IMR-90 (cell line): ENCODE data around the gene DIP2A. TPM values are rescaled to one million over a fixed set of nuclear protein-coding genes. Genes with fewer than 3 reads are reported as not detected.

Experiments
- ATAC-seq: fragments of 200-7000 bp; cut with Tn5 transposase; 2 replicates; pipeline ENCODE4 v1.9.1; 2020; ENCODE audit warnings: low read depth, mild to moderate bottlenecking, moderate library complexity
- BruUV-seq: library from RNA; stranded (reverse); fragments of 400-500 nt; replicated peaks from 2 replicates; lab custom pipeline; 2021; lab: Mats Ljungman, UMichigan
- CTCF ChIA-PET: fragments of 300-600 bp; formaldehyde crosslinking; extraction: SDS; loops from one replicate; lab custom pipeline; 2021; ENCODE audit warnings: antibody characterized with exemption; lab: Yijun Ruan, JAX
- POLR2A ChIA-PET: fragments of 300-600 bp; sonication (Branson Sonifier 250); formaldehyde crosslinking; loops from one replicate; lab custom pipeline; 2022; ENCODE audit warnings: antibody characterized with exemption; ENCODE audit not compliant: unreplicated experiment; lab: Charles Lee
- DNase-seq: peaks from one replicate; pipeline ENCODE4 v3.0.0; 2013
- H2AFZ ChIP-seq: replicated peaks from 2 replicates; pipeline ENCODE3; 2013; ENCODE audit warnings: low read length, mild to moderate bottlenecking; ENCODE audit not compliant: poor library complexity
- H2AK5ac ChIP-seq: 2 replicates; pipeline ENCODE4 v1.6.1; 2013; ENCODE audit warnings: low read depth, low read length, inconsistent platforms
- H2AK9ac ChIP-seq: replicated peaks from 2 replicates; pipeline ENCODE3; 2013; ENCODE audit warnings: mild to moderate bottlenecking, low read depth, low read length, moderate library complexity; ENCODE audit not compliant: poor library complexity
- H2BK120ac ChIP-seq: 2 replicates; pipeline ENCODE4 v1.6.1; 2013; ENCODE audit warnings: low read depth, low read length, inconsistent platforms
- H2BK15ac ChIP-seq: 3 replicates; pipeline ENCODE4 v1.6.1; 2013; ENCODE audit warnings: low read depth, low read length, inconsistent platforms
- H2BK20ac ChIP-seq: 2 replicates; pipeline ENCODE4 v1.6.1; 2013; ENCODE audit warnings: low read depth, mild to moderate bottlenecking, inconsistent platforms, low read length, moderate library complexity
- H2BK5ac ChIP-seq: 2 replicates; pipeline ENCODE4 v1.6.1; 2013; ENCODE audit warnings: mild to moderate bottlenecking, low read depth, low read length, inconsistent platforms; ENCODE audit not compliant: poor library complexity, severe bottlenecking
- H3K14ac ChIP-seq: replicated peaks from 2 replicates; pipeline ENCODE4 v1.6.1; 2013; ENCODE audit warnings: low read depth, low read length, inconsistent platforms
- H3K18ac ChIP-seq: 2 replicates; pipeline ENCODE4 v1.6.1; 2013; ENCODE audit warnings: low read depth, low read length, control low read depth
- H3K23ac ChIP-seq: 2 replicates; pipeline ENCODE4 v1.6.1; 2013; ENCODE audit warnings: low read depth, low read length, inconsistent platforms
- H3K27ac ChIP-seq: 2 replicates; pipeline ENCODE4 v1.5.1; 2013; ENCODE audit warnings: mild to moderate bottlenecking, control low read depth, low read length; ENCODE audit not compliant: insufficient read depth
- H3K27me3 ChIP-seq: 2 replicates; pipeline ENCODE4 v1.6.1; 2013; ENCODE audit warnings: low read length; ENCODE audit not compliant: control insufficient read depth, insufficient read depth
- H3K36me3 ChIP-seq: 2 replicates; pipeline ENCODE4 v1.6.1; 2013; ENCODE audit warnings: low read length, mixed read lengths; ENCODE audit not compliant: control insufficient read depth, insufficient read depth
- H3K4ac ChIP-seq: 2 replicates; pipeline ENCODE4 v1.6.1; 2013; ENCODE audit warnings: low read depth, low read length, inconsistent platforms
- H3K4me1 ChIP-seq: 2 replicates; pipeline ENCODE4 v1.6.1; 2013; ENCODE audit warnings: low read length, mixed read lengths; ENCODE audit not compliant: control insufficient read depth, insufficient read depth
- H3K4me2 ChIP-seq: 2 replicates; pipeline ENCODE4 v1.6.1; 2013; ENCODE audit warnings: low read depth, mild to moderate bottlenecking, control low read depth, low read length, moderate library complexity
- H3K4me3 ChIP-seq: 2 replicates; pipeline ENCODE4 v1.5.1; 2013; ENCODE audit warnings: low read depth, mild to moderate bottlenecking, control low read depth, low read length, moderate library complexity; ENCODE audit not compliant: insufficient read depth
- H3K56ac ChIP-seq: 2 replicates; pipeline ENCODE4 v1.6.1; 2013; ENCODE audit warnings: low read length, inconsistent platforms; ENCODE audit not compliant: insufficient read depth; ENCODE audit errors: extremely low read depth
- H3K79me1 ChIP-seq, 2 experiments: 2 replicates each; pipeline ENCODE4 v1.6.1; 2013; ENCODE audit warnings: low read length in 2 of 2, inconsistent platforms in 1 of 2, low read depth in 1 of 2
- H3K9ac ChIP-seq: 2 replicates; pipeline ENCODE4 v1.6.1; 2013; ENCODE audit warnings: low read depth, low read length, control low read depth
- H3K9me1 ChIP-seq: 2 replicates; pipeline ENCODE4 v1.6.1; 2013; ENCODE audit warnings: low read length, inconsistent platforms; ENCODE audit not compliant: insufficient read depth
- H3K9me3 ChIP-seq: 2 replicates; pipeline ENCODE4 v1.6.1; 2013; ENCODE audit warnings: low read length; ENCODE audit not compliant: control insufficient read depth, insufficient read depth
- H4K20me1 ChIP-seq: 2 replicates; pipeline ENCODE4 v1.6.1; 2013; ENCODE audit warnings: low read length, inconsistent platforms; ENCODE audit not compliant: insufficient read depth
- H4K5ac ChIP-seq: 2 replicates; pipeline ENCODE4 v1.6.1; 2013; ENCODE audit warnings: mild to moderate bottlenecking, low read depth, low read length, control low read depth
- H4K8ac ChIP-seq, 2 experiments: 2 replicates each; pipeline ENCODE4 v1.6.1; 2013; ENCODE audit warnings: low read depth in 2 of 2, low read length in 2 of 2, control low read depth in 1 of 2, inconsistent platforms in 1 of 2
- H4K91ac ChIP-seq: 2 replicates; pipeline ENCODE4 v1.6.1; 2013; ENCODE audit warnings: low read depth, low read length, inconsistent platforms; ENCODE audit not compliant: insufficient read depth
- BHLHE40 ChIP-seq: fragments of 150-350 bp; IDR thresholded peaks from 2 replicates; pipeline ENCODE4 v1.6.1; 2016; ENCODE audit warnings: mild to moderate bottlenecking, low read depth, low read length
- CEBPB ChIP-seq: IDR thresholded peaks from 2 replicates; pipeline ENCODE4 v1.6.1; 2012; ENCODE audit warnings: low read depth, low read length, improper control_type of control experiment
- CHD1 ChIP-seq: IDR thresholded peaks from 2 replicates; pipeline ENCODE4 v1.6.1; 2012; ENCODE audit warnings: low read depth, low read length, improper control_type of control experiment
- CTCF ChIP-seq: conservative IDR thresholded peaks from 2 replicates; pipeline ENCODE4 v1.5.1; 2012; ENCODE audit warnings: mild to moderate bottlenecking, low read depth, low read length, improper control_type of control experiment
- MAFK ChIP-seq: IDR thresholded peaks from 2 replicates; pipeline ENCODE4 v1.6.1; 2012; ENCODE audit warnings: low read depth, low read length, improper control_type of control experiment
- MAZ ChIP-seq: IDR thresholded peaks from 2 replicates; pipeline ENCODE4 v1.6.1; 2012; ENCODE audit warnings: low read depth, mild to moderate bottlenecking, low read length, improper control_type of control experiment, moderate library complexity, borderline replicate concordance
- MXI1 ChIP-seq: IDR thresholded peaks from 2 replicates; pipeline ENCODE4 v1.6.1; 2012; ENCODE audit warnings: low read depth, mild to moderate bottlenecking, low read length, moderate library complexity, borderline replicate concordance
- NFE2L2 ChIP-seq: fragments of 150-350 bp; IDR thresholded peaks from 2 replicates; pipeline ENCODE4 v1.6.1; 2016; ENCODE audit warnings: low read depth, mild to moderate bottlenecking, low read length
- POLR2A ChIP-seq: IDR thresholded peaks from 2 replicates; pipeline ENCODE4 v1.6.1; 2012; ENCODE audit warnings: mild to moderate bottlenecking, low read depth, low read length
- RAD21 ChIP-seq: IDR thresholded peaks from 2 replicates; pipeline ENCODE4 v1.6.1; 2012; ENCODE audit warnings: low read length, improper control_type of control experiment
- RCOR1 ChIP-seq: IDR thresholded peaks from 2 replicates; pipeline ENCODE4 v1.6.1; 2012; ENCODE audit warnings: mild to moderate bottlenecking, low read length, improper control_type of control experiment; ENCODE audit not compliant: insufficient replicate concordance
- RFX5 ChIP-seq: IDR thresholded peaks from 2 replicates; pipeline ENCODE4 v1.8.0; 2012; ENCODE audit warnings: low read depth, mild to moderate bottlenecking, low read length, moderate library complexity
- SMC3 ChIP-seq: fragments of 150-350 bp; IDR thresholded peaks from 2 replicates; pipeline ENCODE4 v1.6.1; 2016; ENCODE audit warnings: low read depth, mild to moderate bottlenecking, antibody characterized with exemption, low read length, moderate library complexity
- WGBS, 2 experiments: methylation state at CpG; one replicate each; pipeline versions ENCODE4 v1.1.5 to v1.1.7; 2013; ENCODE audit warnings: missing lambda C conversion rate in 2 of 2; ENCODE audit not compliant: insufficient read length in 1 of 2; ENCODE audit errors: extremely low coverage in 2 of 2; 5-methylcytosine and 5-hydroxymethylcytosine counted together
- dilution Hi-C: fragments of 300-500 bp; cut with HindIII; formaldehyde crosslinking; loops from one replicate; pipeline ENCODE4 v1.14.3; 2018; ENCODE audit warnings: low sequenced_read_pairs; ENCODE audit not compliant: unreplicated experiment
- in situ Hi-C: fragments of 300-500 bp; cut with MboI; formaldehyde crosslinking; loops from 3 replicates; pipeline ENCODE4 v1.14.3; 2019; ENCODE audit warnings: low sequenced_read_pairs, inconsistent platforms, mixed read lengths
- intact Hi-C: fragments of 100-400 bp; cut with micrococcal nuclease; formaldehyde crosslinking; loops from 2 replicates; pipeline ENCODE4 v1.10.0; 2022
- polyA plus RNA-seq, 3 experiments: library from polyadenylated mRNA; depleted of rRNA; stranded (reverse); fragments of >200 nt; gene quantifications; 2 replicates each; pipeline ENCODE4 v1.2.3, GENCODE V29; 2012; ENCODE audit warnings: low replicate concordance in 1 of 3
- total RNA-seq: library from RNA; depleted of rRNA; stranded (reverse); fragments of >200 nt; gene quantifications from 2 replicates; pipeline ENCODE4 v1.2.3, GENCODE V29; 2012
- TF ChIP-seq, protein P1 (sequence below): fragments of 150-350 bp; IDR thresholded peaks from 2 replicates; pipeline ENCODE4 v1.6.1; 2017; ENCODE audit warnings: mild to moderate bottlenecking, antibody characterized with exemption, low read length, low read depth
- TF ChIP-seq, protein P2 (sequence below): fragments of 150-350 bp; IDR thresholded peaks from 2 replicates; pipeline ENCODE4 v1.6.1; 2016; ENCODE audit warnings: low read depth, mild to moderate bottlenecking, low read length, moderate library complexity, borderline replicate concordance

The DIP2A gene
- total and polyA plus RNA-seq, 2 of the 4 experiments (the other 2 are of a cell fraction) = 17.9 to 24.3 TPM

DNA sequence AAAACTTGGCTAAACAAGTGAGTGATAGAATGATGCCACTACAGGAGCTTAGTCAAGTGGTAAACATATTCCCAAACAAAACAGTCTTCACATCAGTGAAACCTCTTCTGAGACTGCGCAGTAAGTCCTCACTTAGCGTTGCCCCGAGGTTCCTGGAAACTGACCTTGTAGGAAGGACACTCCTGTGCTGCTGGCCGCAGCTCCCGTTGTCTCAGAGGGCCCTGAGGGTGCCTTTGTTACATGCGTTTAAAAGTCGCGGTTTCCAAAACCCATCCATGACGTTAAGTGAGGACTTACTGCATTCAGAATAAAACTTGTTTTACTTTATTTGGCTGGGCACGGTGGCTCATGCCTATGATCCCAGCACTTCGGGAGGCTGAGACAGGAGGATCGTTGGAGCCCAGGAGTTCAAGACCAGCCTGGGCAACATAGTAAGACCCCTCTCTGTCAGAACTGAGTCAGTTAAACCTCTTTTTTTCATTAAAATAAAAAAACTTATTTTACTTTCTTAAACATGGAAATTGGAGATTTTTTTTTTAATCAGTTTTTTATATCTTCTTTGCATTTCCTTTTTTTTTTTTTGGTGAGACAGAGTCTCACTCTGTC, 36.0 kb upstream of the DIP2A start:
- Histone ChIP-seq H3K9me1 (no peaks in the 10 kb centered on the region), H3K23ac (no peak overlapping the region), H3K79me1 (no peaks in the 10 kb centered on the region), H3K27ac (no peak overlapping the region), H3K4ac (no peak overlapping the region), H3K36me3 (peaks cover 40% of the 10 kb centered on the region), H3K14ac (no peak overlapping the region), H3K4me3 (no peak overlapping the region), H4K8ac (no peak overlapping the region), H2AFZ (no peak overlapping the region), H2BK20ac (no peak overlapping the region), H3K9ac (no peak overlapping the region), H2AK5ac (no peak overlapping the region), H4K5ac (no peak overlapping the region), H2BK120ac (no peak overlapping the region), H4K20me1 (no peaks in the 10 kb centered on the region), H3K4me2 (no peak overlapping the region), H2BK5ac (no peak overlapping the region), H2BK15ac (no peak overlapping the region), H3K9me3 (no peaks in the 10 kb centered on the region), H2AK9ac (no peak overlapping the region), H3K18ac (no peak overlapping the region), H3K4me1 (no peaks in the 10 kb centered on the region), H3K56ac (no peak overlapping the region), H4K91ac (no peak overlapping the region), H3K27me3 (no peaks in the 10 kb centered on the region)
- POLR2A ChIA-PET = no interaction called here
- 91% methylated on average over 4 of the region's 12 CpGs; no CpG with 5 or more reads in 1 of the 2 experiments for WGBS, 2 experiments
- BruUV-seq = no TSS peak
- DNase-seq (no peak), ATAC-seq (no peak)
- dilution Hi-C loops = no loop called here
- CTCF ChIA-PET = no interaction called here
- intact Hi-C loops = no loop called here
- in situ Hi-C loops = no loop called here
- TF ChIP-seq SMC3 (no peak), RAD21 (no peak), MAZ (no peak), POLR2A (no peak), NFE2L2 (no peak), BHLHE40 (no peak), CHD1 (no peak), RCOR1 (no peak), MXI1 (no peak), MAFK (no peak), RFX5 (no peak), CTCF (no peak), CEBPB (no peak)
- TF ChIP-seq, protein P1, sequence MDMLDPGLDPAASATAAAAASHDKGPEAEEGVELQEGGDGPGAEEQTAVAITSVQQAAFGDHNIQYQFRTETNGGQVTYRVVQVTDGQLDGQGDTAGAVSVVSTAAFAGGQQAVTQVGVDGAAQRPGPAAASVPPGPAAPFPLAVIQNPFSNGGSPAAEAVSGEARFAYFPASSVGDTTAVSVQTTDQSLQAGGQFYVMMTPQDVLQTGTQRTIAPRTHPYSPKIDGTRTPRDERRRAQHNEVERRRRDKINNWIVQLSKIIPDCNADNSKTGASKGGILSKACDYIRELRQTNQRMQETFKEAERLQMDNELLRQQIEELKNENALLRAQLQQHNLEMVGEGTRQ = no peak
- TF ChIP-seq, protein P2, sequence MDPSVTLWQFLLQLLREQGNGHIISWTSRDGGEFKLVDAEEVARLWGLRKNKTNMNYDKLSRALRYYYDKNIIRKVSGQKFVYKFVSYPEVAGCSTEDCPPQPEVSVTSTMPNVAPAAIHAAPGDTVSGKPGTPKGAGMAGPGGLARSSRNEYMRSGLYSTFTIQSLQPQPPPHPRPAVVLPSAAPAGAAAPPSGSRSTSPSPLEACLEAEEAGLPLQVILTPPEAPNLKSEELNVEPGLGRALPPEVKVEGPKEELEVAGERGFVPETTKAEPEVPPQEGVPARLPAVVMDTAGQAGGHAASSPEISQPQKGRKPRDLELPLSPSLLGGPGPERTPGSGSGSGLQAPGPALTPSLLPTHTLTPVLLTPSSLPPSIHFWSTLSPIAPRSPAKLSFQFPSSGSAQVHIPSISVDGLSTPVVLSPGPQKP = no peak
